H1 (cell line): Measurements from ENCODE around the gene ABI3BP.

ENCODE experiments used
- BRCA1 ChIP-seq: IDR thresholded peaks from 2 replicates; pipeline ENCODE4 v1.6.1; 2012; ENCODE audit warnings: low read depth, low read length, improper control_type of control experiment
- CHD1 ChIP-seq: IDR thresholded peaks from 2 replicates; pipeline ENCODE4 v1.6.1; 2012; ENCODE audit warnings: low read depth, low read length, improper control_type of control experiment
- FOSL1 ChIP-seq: IDR thresholded peaks from 2 replicates; pipeline ENCODE4 v1.6.1; 2011; ENCODE audit warnings: mild to moderate bottlenecking, low read depth, low read length, moderate library complexity; ENCODE audit not compliant: insufficient read depth
- HDAC6 ChIP-seq: IDR thresholded peaks from one replicate; pipeline ENCODE4 v1.7.1; 2012; ENCODE audit warnings: low read depth, mild to moderate bottlenecking, inconsistent platforms, low read length, moderate library complexity
- JUND ChIP-seq: IDR thresholded peaks from 2 replicates; pipeline ENCODE4 v1.6.1; 2011; ENCODE audit warnings: mild to moderate bottlenecking, improper control_type of control experiment, low read length
- SP1 ChIP-seq: IDR thresholded peaks from 2 replicates; pipeline ENCODE4 v1.6.1; 2011; ENCODE audit warnings: low read depth, low read length
- TF ChIP-seq, protein P1 (sequence below), 3 experiments: IDR thresholded peaks; 1 replicate in 2 of 3; 2 replicates in 1 of 3; pipeline versions ENCODE4 v1.5.1 to v1.6.1; 2011; ENCODE audit warnings: low read length in 3 of 3, mild to moderate bottlenecking in 3 of 3, inconsistent platforms in 2 of 3, low read depth in 1 of 3, moderate library complexity in 1 of 3; ENCODE audit not compliant: insufficient read depth in 1 of 3; ENCODE audit errors: control extremely low read depth in 1 of 3

DNA sequence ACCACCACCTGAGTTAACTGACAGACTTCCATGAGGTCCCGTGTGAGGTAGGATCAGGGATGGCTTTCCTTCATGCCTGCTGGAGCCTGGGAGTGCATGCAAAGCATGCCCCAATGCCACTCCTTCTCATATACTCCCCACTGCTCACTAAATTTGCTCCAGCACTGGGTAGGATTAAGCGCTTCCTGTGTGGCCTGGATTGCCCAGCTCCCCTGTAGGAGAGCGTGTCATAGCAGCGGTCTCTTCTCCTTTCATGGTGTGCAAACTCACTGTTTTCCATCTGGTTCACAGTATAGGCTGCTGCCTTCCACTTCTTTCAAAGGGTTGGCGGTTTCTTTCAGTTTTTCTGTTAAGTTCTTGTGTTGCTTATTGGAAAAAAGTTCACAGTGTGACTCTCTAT, 34.1 kb upstream of the ABI3BP start:
- TF ChIP-seq, protein P1, sequence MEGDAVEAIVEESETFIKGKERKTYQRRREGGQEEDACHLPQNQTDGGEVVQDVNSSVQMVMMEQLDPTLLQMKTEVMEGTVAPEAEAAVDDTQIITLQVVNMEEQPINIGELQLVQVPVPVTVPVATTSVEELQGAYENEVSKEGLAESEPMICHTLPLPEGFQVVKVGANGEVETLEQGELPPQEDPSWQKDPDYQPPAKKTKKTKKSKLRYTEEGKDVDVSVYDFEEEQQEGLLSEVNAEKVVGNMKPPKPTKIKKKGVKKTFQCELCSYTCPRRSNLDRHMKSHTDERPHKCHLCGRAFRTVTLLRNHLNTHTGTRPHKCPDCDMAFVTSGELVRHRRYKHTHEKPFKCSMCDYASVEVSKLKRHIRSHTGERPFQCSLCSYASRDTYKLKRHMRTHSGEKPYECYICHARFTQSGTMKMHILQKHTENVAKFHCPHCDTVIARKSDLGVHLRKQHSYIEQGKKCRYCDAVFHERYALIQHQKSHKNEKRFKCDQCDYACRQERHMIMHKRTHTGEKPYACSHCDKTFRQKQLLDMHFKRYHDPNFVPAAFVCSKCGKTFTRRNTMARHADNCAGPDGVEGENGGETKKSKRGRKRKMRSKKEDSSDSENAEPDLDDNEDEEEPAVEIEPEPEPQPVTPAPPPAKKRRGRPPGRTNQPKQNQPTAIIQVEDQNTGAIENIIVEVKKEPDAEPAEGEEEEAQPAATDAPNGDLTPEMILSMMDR (IDR thresholded peaks at IDR 0.05; ENCODE audit: control extremely low read depth in 1 of 3, insufficient read depth in 1 of 3, low read depth in 1 of 3, low read length in 3 of 3) = no peak
- no peak for TF ChIP-seq BRCA1
- TF ChIP-seq FOSL1 = no peak
- no peak for TF ChIP-seq JUND
- no peak for TF ChIP-seq CHD1
- no peak for TF ChIP-seq SP1
- TF ChIP-seq HDAC6 = no peak
